ENCODE measurements around the gene CDKN2B. TPM values are rescaled to one million over a fixed set of nuclear protein-coding genes. Genes with fewer than 3 reads are reported as not detected.

The CDKN2B gene
- total and polyA plus RNA-seq, 3 experiments from 2014 or later: 0.09 to 0.16 TPM; not detected in 1

Other genes starting within 250 kb of the CDKN2B start
- gene MTAP, start 206.7 kb downstream of the CDKN2B start, total RNA-seq: 10 to 100 TPM; 77.4 to 81.6 TPM
- gene MTAP, start 206.7 kb downstream of the CDKN2B start, polyA plus RNA-seq: 19.3 TPM
- gene CDKN2A, start 14.9 kb downstream of the CDKN2B start, total RNA-seq: 1 to 10 TPM; 3.9 to 4.1 TPM
- gene CDKN2A, start 14.9 kb downstream of the CDKN2B start, polyA plus RNA-seq: 6.8 TPM
- gene CDKN2B-AS1, start 14.5 kb downstream of the CDKN2B start, total RNA-seq: under 1 TPM; 0.58 to 0.74 TPM
- not detected for gene CDKN2B-AS1, start 14.5 kb downstream of the CDKN2B start, polyA plus RNA-seq

Measured in CD8-positive, alpha-beta memory T cell (primary cell).